Progenitor cell of endocrine pancreas (in vitro differentiated cells): ENCODE results near the gene MBLAC1. TPM values are rescaled to one million over a fixed set of nuclear protein-coding genes. Genes with fewer than 3 reads are reported as not detected.

Experiments
- DNase-seq: peaks from one replicate; pipeline ENCODE4 v3.0.0; 2021; ENCODE audit warnings: low spot score; ENCODE audit not compliant: unreplicated experiment
- H3K27ac Mint-ChIP-seq: 2 replicates; pipeline ENCODE4 v1.8.0; 2021; ENCODE audit warnings: mild to moderate bottlenecking, moderate library complexity, mixed read lengths
- H3K27me3 Mint-ChIP-seq: 2 replicates; pipeline ENCODE4 v1.8.0; 2021; ENCODE audit warnings: mixed read lengths
- H3K36me3 Mint-ChIP-seq: 2 replicates; pipeline ENCODE4 v1.8.0; 2022; ENCODE audit warnings: mixed read lengths; ENCODE audit not compliant: insufficient read depth
- H3K4me1 Mint-ChIP-seq: 2 replicates; pipeline ENCODE4 v1.8.0; 2021; ENCODE audit warnings: low read depth, mixed read lengths
- H3K4me3 Mint-ChIP-seq: 2 replicates; pipeline ENCODE4 v1.8.0; 2021; ENCODE audit warnings: low read depth, mild to moderate bottlenecking, moderate library complexity, mixed read lengths
- H3K9me3 Mint-ChIP-seq: 2 replicates; pipeline ENCODE4 v1.8.0; 2021; ENCODE audit warnings: low read depth, mixed read lengths
- CTCF ChIP-seq: fragments of 200-600 bp; sonication (generic); IDR thresholded peaks from one replicate; pipeline ENCODE4 v1.5.0; 2021; ENCODE audit warnings: antibody characterized with exemption, mild to moderate bottlenecking; ENCODE audit not compliant: unreplicated experiment
- long read RNA-seq: library from polyadenylated mRNA; unstranded; transcript quantifications from one replicate; pipeline ENCODE4 v2.0.0, GENCODE V29; 2020
- total RNA-seq: library from RNA; stranded (reverse); gene quantifications from 2 replicates; pipeline ENCODE4 v1.2.1, GENCODE V29; 2021

MBLAC1 gene
- 1.6 and 2.2 TPM in 2 replicates for total RNA-seq
- long read RNA-seq = 0 reads

DNA sequence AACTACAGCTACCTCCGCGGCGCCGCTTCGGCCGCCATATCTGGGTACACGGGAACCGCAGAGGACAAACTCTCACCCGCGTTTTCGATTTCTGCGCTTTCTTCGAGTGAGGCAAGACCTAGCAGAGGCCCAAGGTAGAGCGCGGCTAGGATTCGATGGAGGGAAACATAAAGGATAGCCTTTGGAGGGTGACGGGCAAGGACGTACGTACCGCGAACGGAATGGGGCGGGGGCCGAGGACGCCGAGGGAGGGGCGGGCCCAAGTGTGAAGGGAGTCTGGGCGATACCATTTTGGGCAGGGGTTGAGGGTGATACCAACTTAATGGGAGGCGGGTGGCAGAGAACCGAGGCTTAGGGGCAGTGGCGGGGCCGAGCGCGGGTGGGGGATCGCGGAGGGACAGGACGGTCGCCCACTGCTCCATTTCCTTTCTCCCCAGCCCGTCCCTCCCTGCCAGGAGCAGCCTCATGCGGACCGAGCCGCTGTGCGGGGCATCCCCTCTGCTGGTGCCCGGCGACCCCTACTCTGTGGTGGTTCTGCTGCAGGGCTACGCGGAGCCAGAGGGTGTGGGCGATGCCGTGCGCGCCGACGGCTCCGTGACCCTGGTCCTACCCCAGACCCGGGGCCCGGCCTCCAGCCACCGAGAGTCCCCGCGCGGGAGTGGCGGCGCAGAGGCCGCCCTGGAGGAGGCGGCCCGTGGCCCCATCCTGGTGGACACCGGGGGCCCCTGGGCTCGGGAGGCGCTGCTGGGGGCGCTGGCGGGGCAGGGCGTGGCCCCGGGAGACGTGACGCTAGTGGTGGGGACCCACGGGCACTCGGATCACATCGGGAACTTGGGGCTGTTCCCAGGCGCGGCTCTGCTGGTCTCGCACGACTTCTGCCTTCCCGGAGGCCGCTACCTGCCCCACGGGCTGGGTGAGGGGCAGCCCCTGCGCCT, at the start of gene MBLAC1:
TSS of gene MBLAC1 (plus strand) at position 37 of the 935 bp plus-strand sequence. CDS start at position 466, 429 bp downstream.
- Mint-ChIP-seq H3K4me1 (peaks cover 5% of the 10 kb centered on the region), H3K27me3 (peaks cover 6% of the 10 kb centered on the region), H3K36me3 (no peaks in the 10 kb centered on the region), H3K9me3 (no peaks in the 10 kb centered on the region), H3K4me3 (peak within 1 kb of the TSS; percentile 96), H3K27ac (peak within 1 kb of the TSS; percentile 99)
- no peak for TF ChIP-seq CTCF
- DNase-seq = peak; percentile 83

- H3K4me1 Mint-ChIP-seq = peaks cover 12% of the 10 kb centered on the region
- no peak for TF ChIP-seq CTCF
- H3K27ac Mint-ChIP-seq = peak overlapping the region; percentile 95
- peak overlapping the region; percentile 41 for H3K4me3 Mint-ChIP-seq
- H3K27me3 Mint-ChIP-seq = no peaks in the 10 kb centered on the region
- peaks cover 81% of the 10 kb centered on the region for H3K36me3 Mint-ChIP-seq
- DNase-seq = no peak
- H3K9me3 Mint-ChIP-seq = peaks cover 39% of the 10 kb centered on the region
Measured at GRCh38 chr7:100077205-100077604, 49.6 kb upstream of the MBLAC1 start.

DNA sequence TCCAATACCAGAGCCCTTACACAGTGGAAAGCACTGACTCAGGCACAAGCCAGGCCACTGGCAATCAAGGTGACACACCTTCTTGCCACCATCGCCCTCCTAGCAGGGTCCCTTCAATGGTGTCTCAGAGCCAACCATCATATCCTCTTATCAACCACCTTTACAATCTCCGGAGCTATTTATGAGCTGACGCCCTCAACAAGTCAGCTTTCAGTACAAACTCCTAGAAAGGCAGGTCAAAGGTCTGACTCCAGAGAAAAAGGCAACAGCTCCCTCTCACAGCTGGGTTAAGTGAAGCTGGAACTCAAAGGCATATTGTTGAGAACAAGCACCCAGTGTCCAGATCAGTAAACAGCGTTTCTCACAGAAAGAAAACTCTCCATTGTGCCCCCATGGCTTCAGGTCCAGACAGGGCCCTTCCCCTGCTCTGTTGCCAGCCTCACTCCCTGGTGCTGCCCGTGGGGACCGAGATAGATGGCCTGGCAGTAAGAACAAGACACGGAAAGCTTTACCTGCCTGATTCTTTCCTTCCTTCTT, 47.7 kb upstream of the MBLAC1 start:
- H3K36me3 Mint-ChIP-seq = peaks cover 63% of the 10 kb centered on the region
- peak overlapping the region; percentile 89 for H3K27ac Mint-ChIP-seq
- no peak for DNase-seq
- no peak for TF ChIP-seq CTCF
- H3K4me1 Mint-ChIP-seq = peaks cover 16% of the 10 kb centered on the region
- peaks cover 29% of the 10 kb centered on the region for H3K9me3 Mint-ChIP-seq
- H3K4me3 Mint-ChIP-seq = peak overlapping the region; percentile 47
- H3K27me3 Mint-ChIP-seq = no peaks in the 10 kb centered on the region

- Mint-ChIP-seq H3K9me3 (peaks cover 14% of the 10 kb centered on the region), H3K27me3 (no peaks in the 10 kb centered on the region), H3K36me3 (peaks cover 44% of the 10 kb centered on the region), H3K4me3 (peak overlapping the region; percentile 93), H3K27ac (peak overlapping the region; percentile 99), H3K4me1 (peaks cover 16% of the 10 kb centered on the region)
- no peak for DNase-seq
- TF ChIP-seq CTCF = no peak
Measured at GRCh38 chr7:100080907-100081534, 45.7 kb upstream of the MBLAC1 start.

GRCh38 chr7:100081535-100082102, 45.1 kb upstream of the MBLAC1 start, which contains the start of gene ZNF3:
Gene ZNF3 (minus strand): TSS chr7:100081723. CDS start chr7:100077357, 4,366 bp downstream.
- Mint-ChIP-seq H3K36me3 (peaks cover 38% of the 10 kb centered on the region), H3K4me3 (peak within 1 kb of the TSS; percentile 93), H3K27me3 (no peaks in the 10 kb centered on the region), H3K27ac (peak within 1 kb of the TSS; percentile 99), H3K4me1 (peaks cover 16% of the 10 kb centered on the region), H3K9me3 (peaks cover 8% of the 10 kb centered on the region)
- peak; percentile 98 for DNase-seq
- peak; percentile 98 for TF ChIP-seq CTCF
